Measurements from ENCODE around the gene BICD1.
"Not testable (repeated sequence)": the region's sequence is repeated elsewhere in the genome, so short reads cannot be mapped to it uniquely, and the experiment has no call there.

The BICD1 gene

DNA sequence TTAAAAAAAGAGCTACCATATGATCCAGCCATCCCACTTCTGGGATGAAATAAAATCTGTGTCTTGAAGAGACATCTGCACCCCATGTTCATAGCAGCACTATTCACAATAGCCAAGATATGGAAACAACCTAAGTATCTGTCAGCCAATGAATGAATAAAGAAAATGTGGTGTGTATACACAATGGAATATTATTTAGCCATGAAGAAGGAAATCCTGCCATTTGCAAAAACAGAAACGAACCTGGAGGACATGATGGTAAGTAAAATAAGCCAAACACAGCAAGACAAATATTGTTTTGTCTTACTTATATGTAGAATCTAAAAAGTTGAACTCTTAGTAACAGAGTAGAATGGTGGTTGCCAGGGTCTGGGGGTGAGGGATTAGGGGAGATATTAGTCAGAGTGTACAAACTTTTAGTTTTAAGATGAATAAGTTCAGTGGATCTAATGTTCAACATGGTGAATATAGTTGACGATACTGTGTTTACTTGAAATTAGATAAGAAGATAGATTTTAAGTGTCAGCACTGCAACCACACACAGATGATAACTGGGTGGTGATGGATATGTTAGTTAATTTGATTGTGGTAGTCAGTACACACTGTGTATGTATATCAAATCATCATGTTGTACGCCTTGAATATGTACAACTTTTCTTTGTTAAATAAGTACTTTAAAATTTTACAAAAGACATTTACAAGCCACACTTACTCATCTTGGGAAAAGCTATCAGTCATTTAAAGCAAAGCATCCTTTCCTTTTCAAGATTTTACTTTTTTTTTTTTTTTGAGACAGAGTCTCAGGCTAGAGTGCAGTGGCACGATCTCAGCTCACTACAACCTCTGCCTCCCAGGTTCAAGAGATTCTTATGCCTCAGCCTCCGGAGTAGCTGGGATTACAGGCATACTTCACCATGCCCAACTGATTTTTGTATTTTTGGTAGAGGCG is 89.9 kb downstream of the BICD1 start:
- no peak for DNase-seq

DNA sequence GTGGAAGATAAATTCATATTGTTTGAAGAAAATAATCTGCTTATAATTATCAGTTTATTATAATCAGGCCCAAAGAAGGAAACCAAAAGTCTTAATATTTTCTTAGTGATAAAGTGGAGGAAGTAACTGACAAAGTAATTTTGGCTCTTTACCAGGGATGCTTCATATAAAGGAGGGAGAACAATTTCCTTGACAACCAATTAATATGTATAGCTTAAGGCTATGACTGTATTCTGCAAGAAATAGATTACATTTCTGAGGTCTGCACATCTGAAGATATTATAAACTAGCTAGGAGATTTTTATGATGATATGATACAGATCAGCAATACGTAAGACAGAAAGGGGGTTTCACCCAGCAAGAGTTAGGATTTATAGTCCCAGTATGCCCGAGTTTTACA is 90.8 kb downstream of the BICD1 start:
- no peak for DNase-seq

DNA sequence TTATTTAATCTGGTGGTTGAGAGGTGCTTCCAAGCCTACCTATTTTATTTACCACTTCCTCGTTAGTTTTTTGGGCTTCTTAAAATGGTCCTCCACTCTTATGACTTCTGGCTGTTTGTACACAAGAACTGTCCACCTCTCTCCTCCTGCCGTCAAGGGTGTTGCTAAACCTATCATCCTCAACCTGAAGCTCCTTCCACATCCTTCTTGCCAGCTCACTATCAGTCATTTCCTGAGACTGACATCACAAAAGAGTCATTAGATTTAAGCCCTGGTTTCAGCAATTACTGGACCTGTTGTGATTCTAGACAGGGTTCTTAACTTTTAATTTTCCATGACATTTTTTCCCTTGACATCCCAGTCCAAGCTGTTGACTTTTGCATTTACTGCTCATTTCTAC is 91.9 kb downstream of the BICD1 start:
- DNase-seq = no peak

DNA sequence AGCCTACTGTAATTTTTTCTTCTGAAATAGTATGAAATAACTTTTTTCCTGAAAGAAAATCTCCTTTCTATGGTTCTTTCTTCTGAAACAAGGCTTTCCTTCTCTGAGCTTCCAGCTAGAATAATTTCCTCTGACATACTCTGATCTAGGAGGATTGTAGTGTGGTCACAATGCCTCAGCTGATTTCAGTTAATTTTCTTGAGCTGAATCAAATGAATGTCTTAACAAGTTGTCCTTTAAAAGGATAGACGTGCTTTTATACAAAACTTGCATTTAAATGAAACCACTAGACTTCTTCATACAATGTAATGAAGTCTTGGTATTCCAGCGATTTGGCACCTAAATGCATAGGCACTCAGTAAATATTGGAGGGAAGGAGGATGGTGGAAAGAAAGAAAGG is 94.4 kb downstream of the BICD1 start:
- DNase-seq = no peak

DNA sequence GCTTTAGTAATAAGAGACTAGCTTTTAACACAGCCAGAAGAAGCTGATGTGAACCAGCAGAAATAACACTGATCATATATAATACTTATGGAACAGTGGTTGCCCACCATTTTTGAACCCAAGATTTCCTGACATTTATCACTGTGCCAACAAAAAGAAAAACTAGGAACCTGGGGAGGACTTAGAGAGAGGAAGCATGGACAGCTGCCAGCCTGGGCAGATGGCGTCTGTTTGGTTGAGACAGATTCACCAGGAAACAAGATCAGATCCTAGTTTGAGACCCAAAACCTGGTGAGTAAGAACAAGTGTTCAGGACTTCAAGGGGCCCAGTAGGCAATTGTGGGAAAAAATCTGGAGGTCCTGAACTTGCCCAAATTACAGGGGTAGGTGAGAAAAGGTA is 95.3 kb downstream of the BICD1 start:
- DNase-seq = no peak

DNA sequence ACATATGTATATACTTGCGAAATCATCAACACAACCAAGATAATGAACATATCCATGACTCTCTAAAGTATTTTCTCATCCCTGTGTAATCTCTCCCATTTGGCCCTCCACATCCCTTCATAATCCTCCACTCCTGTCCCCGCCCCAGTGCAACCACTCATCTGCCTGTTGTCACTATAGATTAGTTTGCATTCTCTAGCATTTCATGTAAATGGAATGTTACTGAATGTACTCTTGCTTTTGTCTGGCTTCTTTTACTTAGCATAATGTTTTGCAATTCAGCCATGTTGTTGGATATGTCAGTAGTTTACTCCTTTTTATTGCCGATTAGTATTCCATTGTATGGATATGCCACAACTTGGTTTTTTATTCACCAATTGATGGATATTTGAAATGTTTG is 99.1 kb downstream of the BICD1 start:
- DNase-seq = no peak

DNA sequence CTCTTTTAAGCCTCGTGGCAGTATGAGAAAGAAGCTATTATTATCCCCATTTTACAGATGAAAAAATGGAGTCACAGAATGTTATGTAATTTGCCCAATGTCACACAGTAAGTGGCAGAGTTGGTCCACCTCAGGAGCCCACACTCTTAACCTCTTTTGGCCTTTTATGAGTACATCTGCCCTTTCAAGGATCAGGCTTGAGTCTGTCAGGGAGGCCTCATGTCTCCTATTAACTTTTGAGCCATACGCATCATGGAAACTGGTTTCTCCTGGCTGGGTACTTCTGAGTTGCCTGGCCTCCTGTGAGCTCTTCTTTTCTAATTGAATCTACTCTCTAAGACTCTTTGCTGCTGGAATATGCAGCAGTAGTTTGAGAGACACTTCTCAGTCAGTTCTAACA is 101.7 kb downstream of the BICD1 start:
- no peak for DNase-seq

DNA sequence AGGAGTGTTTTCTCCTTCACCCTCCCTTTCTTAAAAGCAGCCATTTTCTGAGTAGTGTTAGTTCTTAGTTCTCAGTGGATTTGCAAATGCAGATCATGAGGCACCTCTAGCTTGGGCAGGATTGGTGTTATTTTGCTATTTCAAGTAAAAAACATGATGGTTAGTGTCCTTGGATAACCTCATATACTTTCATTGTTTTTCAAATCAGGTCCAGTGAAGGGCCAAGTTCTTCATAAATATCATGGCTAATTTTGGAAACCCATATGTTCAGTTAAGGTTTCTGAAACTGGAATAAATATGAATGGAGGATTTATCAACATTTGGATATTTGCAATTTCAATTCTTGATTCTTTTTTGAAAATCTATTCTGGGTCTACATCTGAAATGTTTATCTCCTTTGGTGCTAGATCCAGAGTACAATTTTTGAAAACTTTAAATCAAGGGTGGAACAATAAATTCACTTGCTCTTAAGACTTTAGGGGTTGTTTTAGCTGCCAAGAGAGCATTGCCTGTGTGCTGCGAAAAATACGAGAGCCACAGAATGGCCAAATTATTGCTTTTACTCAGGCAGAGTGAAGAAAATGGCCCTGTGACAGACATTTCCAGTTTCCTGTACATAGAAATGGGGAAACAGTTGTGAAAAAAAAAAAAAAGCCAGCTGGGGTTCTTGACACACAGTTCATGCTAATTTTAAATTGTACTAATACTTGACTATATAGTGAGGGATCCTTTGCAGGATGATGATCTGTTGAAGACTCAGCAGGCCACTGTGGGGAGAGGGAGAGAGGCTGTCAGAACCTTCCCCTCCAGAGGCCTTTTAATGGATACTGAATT is 104.6 kb downstream of the BICD1 start:
- DNase-seq = no peak

DNA sequence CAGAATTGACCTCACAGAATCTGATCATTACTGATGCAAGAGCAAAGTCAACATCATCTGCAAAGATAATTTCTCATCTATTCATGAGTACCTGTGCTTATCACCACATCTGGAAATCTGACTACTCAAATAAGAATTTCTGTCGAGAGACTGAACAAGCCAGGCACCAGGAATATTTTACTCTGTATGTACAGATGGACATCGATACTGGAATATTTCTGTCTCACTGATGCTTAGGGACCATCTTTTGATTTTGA is 105.2 kb downstream of the BICD1 start:
- no peak for DNase-seq

DNA sequence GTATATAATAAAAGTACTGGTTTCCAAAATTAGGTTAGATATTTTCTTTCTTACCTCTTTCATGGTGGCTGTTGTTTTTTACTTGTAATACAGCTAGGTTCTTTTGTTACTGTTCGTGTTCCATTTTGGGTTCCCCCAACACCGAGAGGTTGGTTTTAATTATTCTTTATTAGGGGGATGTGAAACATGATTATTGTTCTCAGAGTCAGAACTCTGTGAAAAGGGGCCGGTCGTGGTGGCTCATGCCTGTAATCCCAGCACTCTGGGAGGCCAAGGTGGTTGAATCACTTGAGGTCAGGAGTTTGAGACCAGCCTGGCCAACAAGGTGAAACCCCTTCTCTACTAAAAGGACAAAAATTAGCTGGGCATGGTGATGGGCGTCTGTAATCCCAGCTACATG is 108.1 kb downstream of the BICD1 start:
- DNase-seq = no peak

DNA sequence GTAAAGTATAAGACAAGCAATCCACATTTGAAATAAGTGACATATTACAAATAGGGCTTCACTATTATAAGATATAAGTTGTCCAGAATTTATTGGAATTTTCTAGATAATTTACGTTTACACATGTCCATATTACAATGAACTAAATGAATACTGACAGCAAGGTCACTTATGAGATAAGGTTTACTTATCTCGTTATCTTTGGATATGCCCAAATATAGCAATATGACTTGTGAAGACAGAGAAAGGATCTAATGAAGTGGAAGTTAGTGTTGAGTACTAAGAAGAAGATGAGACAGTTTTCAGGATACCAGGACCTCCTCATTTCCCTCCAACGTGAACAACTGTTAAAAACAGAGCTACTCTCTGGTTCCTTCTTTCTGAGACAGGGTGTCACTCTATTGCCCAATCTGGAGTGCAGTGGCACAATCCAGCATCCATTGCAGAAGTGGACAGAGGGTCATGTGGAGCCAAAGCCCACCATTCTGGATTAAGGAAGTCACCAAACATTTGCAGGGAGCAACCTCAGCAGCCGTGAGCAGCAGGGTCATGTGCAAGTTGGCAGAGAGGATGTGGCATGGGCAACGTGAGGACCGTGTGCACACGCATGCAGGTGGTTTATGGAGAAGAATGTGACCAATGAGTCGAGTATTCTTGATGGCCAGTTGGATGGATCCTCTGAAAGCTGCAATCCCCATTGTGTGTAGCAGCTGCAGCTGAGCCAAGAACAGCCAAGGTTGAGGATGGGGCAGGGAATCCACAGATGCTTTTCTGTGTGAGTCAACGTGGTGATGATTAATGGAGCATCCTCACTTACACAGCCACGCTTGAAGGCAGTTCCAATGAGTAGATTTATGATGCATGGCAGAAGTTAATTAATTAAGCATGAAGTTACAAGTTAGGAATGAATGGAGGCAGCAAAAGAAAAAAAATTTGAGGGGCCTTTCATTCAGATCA is 111.0 kb downstream of the BICD1 start:
- no peak for DNase-seq

DNA sequence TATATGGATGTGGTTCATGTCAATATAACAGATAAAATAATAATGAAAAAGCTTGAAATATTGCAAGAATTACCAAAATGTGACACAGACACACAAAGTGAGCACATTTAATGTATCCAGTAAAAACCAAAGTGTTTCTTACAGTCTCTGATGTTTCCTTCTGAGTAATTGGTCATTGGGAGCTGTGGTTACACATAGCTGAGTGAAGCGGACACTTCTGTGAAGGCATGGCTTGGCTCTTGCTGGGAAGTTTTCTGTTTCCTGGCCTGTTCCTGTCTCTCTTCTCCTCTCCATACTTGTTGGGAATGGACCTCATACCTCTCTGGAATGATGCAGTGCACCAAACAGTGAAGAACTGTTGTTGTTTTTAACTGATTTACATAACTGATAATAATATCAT is 117.3 kb downstream of the BICD1 start:
- no peak for DNase-seq

DNA sequence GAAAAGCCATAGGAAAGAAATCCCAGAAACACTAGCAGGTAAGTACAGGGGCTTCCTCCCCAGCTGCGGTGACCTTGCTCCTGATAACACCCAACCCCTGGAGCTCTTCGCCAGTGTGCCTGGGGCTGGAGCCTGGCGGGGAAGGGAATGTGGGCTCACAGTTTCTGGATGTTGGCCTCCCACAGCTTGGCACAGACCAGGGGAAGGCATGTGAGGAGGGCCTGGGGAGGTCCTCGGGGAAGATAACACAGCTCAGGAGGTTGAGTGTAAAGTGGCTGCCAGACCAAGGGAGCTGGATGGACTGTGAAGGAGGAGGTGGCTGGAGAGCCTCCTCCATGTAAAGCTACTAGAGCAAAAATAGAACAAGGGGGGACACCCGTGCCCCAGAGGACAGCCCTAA is 120.1 kb downstream of the BICD1 start:
- no peak for DNase-seq

DNA sequence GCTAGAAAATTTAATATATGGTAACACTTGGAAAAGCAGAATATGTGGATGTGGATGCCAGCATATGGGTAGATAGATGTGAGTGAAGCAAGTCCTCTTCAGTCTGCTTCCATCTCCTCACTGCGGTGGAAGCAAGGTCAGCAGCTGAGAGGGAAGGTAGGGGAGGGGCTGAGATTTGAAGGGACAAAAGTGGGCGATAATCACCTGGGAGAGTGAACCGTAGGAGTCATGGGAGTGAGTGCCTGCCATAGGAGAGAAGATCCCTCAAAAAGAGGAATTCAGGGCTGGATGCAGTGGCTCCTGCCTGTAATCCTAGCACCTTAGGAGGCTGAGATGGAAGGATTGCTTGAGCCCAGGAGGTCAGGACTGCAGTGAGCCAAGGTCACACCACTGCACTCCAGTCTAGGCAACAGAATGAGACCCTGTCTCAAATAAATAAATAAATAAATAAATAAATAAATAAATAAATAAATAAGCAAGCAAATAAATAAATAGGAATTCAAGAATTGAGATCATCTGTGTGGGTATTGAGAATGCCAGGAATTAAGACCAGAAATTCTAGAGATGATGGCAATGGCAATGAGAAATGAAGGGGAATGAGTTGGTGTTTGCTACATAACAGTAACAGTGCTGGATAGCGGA is 123.4 kb downstream of the BICD1 start:
- DNase-seq = no peak

DNA sequence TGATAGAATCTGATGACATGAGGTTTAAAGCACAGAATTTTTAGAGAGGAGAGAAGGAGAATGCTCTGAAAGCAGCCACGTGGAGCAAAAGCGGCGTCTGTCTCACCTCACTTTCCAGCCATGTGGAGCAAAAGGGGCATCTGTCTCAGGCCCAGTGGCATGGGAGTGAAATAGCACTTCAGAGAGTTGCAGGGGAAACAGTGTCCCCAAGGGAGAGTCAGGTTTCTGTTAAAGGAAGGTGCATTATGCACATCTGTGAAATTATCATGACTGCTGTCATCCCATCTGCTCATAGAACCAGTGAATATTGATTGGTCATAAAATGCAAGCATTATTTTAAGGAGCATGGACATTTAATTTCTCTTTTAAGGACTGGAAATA is 124.0 kb downstream of the BICD1 start:
- no peak for DNase-seq

DNA sequence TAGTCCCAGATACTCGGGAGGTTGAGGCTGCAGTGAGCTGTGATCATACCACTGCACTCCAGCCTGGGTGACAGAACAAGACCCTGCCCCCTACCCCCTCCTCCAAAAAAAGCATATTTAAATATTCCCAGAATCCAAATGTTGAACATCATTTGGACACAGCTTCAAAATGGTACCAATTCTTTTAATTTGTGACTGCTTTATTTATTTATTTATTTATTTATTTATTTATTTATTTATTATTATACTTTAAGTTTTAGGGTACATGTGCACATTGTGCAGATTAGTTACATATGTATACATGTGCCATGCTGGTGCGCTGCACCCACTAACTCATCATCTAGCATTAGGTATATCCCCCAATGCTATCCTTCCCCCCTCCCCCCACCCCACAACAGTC is 124.7 kb downstream of the BICD1 start:
- DNase-seq = not testable (repeated sequence)

DNA sequence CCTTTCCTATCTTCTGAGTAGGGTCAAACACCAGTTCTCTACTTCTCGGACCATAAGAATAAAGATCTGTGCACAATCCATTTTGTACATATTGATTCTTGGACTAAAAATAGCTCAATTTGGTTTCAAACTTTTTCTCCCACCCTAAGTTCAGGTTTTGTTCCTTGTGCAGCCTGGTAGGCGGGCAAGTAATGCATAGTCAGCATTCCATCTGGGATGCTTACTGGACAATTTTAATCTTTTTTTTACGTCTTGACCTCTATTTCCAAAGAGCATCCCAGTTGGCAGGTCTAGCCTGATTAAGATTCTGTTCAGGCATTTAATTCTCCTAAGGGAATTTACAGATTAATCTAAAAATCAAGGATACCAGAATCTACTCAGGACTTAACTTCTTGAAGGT is 126.9 kb downstream of the BICD1 start:
- no peak for DNase-seq

DNA sequence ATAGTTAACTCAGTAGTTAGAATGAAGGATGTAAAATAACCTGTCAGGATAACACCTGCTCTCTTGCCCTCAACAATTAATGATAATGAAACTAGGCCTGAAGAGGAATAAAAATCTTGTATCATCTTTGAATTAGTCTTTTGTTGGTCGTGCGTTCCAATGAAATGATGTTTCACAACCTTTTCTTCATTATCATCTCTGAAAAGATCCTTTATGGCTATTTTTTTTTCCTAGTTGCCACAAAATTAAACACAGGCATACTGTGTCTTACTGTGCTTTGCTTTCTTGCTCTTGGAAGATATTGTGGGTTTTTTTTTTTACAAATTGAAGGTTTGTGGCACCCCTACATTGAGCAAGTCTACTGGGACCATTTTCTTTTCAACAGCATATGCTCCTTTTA is 128.6 kb downstream of the BICD1 start:
- DNase-seq = no peak

DNA sequence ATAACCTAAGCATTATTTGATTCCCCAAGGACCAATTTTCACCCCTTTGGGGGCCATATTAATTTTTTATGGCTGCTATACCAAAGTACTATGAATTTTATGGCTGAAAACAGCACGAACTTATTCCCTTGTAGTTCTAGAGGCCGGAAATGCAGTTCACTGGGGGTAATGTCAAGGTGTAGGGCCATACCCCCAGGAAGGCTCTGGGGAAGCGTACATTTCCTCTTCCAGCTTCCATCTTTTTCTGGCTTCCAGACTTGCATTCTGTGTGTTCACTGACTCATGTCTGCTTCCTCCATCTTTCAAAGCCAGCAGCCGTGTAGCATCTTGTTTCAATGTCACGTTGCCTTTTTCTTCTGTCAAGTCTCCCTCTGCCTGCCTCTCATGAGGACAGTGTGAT is 133.5 kb downstream of the BICD1 start:
- no peak for DNase-seq

DNA sequence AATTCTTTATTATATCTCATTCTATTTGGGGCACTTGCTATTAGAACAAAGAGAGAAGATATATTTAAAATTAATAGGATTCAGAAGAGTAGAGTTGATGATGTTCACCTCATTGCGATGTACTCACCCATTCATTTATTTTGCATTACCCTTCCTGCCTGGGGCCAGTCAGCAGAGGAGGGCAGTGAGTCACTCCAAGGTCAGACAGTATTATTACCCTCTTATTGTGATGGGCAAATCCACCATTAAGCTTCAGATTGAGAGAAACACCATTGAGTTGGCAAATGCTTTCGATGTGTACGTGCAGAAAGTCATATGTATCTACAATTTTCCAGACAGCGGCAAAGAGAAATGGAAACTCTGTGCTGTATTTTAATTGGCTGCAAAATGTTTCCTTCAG is 134.2 kb downstream of the BICD1 start:
- no peak for DNase-seq

DNA sequence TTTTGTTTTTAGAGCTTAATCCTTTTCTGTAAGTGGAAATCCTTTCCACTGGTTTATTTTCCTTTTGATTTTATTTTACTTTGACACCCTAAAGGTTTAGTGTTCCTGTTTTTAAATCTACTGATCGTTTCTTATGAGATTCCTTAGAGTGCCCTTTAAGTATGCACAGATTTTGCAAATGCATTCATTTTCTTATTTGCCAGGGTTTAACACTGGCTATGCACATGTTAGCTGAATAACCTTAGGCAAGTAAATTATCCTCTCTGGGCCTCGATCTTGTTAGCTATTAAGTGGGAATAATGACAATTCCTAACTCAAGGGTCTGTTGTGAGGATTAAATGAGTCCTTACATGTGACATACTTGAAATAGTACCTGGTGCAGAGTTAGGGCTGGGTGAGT is 136.0 kb downstream of the BICD1 start:
- DNase-seq = no peak

DNA sequence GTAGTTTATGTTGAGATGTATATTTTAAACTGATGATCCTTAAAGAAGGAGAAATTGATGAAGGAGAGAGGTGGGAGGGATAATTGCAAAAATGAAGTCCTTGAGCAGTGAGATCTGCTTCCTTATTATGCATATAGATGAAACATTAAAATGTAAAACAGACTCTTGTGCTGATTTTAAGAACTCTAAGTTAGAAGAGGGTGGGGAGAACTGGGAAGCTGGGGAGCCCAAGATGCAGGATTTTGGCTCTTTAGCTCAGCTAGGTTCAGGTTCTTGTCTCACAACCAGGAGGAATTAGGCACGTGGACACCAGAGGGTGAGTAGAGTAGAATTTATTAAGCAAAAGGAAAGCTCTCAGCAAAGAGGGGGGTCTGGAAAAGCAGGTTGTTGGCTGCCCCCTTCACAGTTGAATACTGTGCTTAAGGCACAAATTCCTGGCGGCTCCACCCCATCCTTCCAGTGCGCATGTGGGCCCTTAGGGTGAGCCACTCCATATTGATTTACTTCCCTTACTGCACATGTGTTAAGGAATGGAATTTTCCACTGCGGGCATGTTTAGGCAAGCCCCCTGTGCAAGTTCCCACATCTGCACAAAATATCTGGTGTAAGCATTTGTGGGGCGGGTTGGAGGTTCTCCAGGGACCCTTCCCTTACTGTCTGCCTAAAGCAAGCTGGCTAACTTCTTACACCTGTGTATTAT is 141.9 kb downstream of the BICD1 start:
- no peak for DNase-seq

Measured in SHP77 (cell line).